Hepatocyte (in vitro differentiated cells): ENCODE measurements around the gene SSBP1. TPM values are rescaled to one million over a fixed set of nuclear protein-coding genes. Genes with fewer than 3 reads are reported as not detected.

Experiments used
- DNase-seq: peaks from one replicate; pipeline ENCODE4 v3.0.0-alpha.2; 2016; ENCODE audit warnings: low spot score
- H2AFZ ChIP-seq: fragments of 200-600 bp; sonication (generic); 2 replicates; pipeline ENCODE4 v1.6.0; 2016; ENCODE audit warnings: antibody characterized with exemption, mild to moderate bottlenecking
- H3K27ac ChIP-seq: fragments of 200-600 bp; sonication (generic); 2 replicates; pipeline ENCODE4 v1.5.1; 2016; ENCODE audit warnings: mild to moderate bottlenecking
- H3K27me3 ChIP-seq: fragments of 200-600 bp; sonication (generic); 2 replicates; pipeline ENCODE4 v1.6.1; 2016
- H3K36me3 ChIP-seq: fragments of 200-600 bp; sonication (generic); replicated peaks from 2 replicates; pipeline ENCODE4 v1.5.1; 2016; ENCODE audit warnings: low read depth; ENCODE audit not compliant: insufficient read depth
- H3K4me1 ChIP-seq: fragments of 200-600 bp; sonication (generic); 2 replicates; pipeline ENCODE4 v1.5.1; 2016; ENCODE audit warnings: mild to moderate bottlenecking, moderate library complexity; ENCODE audit not compliant: insufficient read depth
- H3K4me2 ChIP-seq: fragments of 200-600 bp; sonication (generic); 2 replicates; pipeline ENCODE4 v1.6.0; 2016
- H3K4me3 ChIP-seq: fragments of 200-600 bp; sonication (generic); 2 replicates; pipeline ENCODE4 v1.5.1; 2016; ENCODE audit warnings: mild to moderate bottlenecking
- H3K79me2 ChIP-seq: fragments of 200-600 bp; sonication (generic); 2 replicates; pipeline ENCODE4 v1.6.0; 2017; ENCODE audit warnings: mild to moderate bottlenecking
- H3K9me2 ChIP-seq: fragments of 200-600 bp; sonication (generic); replicated peaks from 2 replicates; pipeline ENCODE4 v1.6.0; 2017; ENCODE audit warnings: mild to moderate bottlenecking; ENCODE audit not compliant: insufficient read depth
- H3K9me3 ChIP-seq: fragments of 200-600 bp; sonication (generic); 2 replicates; pipeline ENCODE4 v1.5.1; 2016; ENCODE audit warnings: low read depth, mild to moderate bottlenecking
- H4K20me1 ChIP-seq: fragments of 200-600 bp; sonication (generic); 2 replicates; pipeline ENCODE4 v1.6.0; 2016; ENCODE audit warnings: mild to moderate bottlenecking; ENCODE audit not compliant: insufficient read depth, poor library complexity, severe bottlenecking
- CTCF ChIP-seq: fragments of 200-600 bp; sonication (generic); IDR thresholded peaks from 2 replicates; pipeline ENCODE4 v1.5.1; 2016; ENCODE audit warnings: antibody characterized with exemption, mild to moderate bottlenecking; ENCODE audit not compliant: poor library complexity
- EZH2 ChIP-seq: fragments of 200-600 bp; sonication (generic); IDR thresholded peaks from 2 replicates; pipeline ENCODE4 v1.6.1; 2016; ENCODE audit warnings: antibody characterized with exemption, mild to moderate bottlenecking, borderline replicate concordance
- EZH2phosphoT487 ChIP-seq: fragments of 200-600 bp; sonication (generic); IDR thresholded peaks from one replicate; pipeline ENCODE4 v1.6.1; 2018; ENCODE audit warnings: antibody characterized with exemption, mild to moderate bottlenecking, low read depth, moderate library complexity; ENCODE audit not compliant: unreplicated experiment, severe bottlenecking
- WGBS: methylation state at CpG from one replicate; pipeline ENCODE4 v1.1.6; 2016; ENCODE audit warnings: low lambda C conversion rate; ENCODE audit errors: missing lambda C conversion rate; 5-methylcytosine and 5-hydroxymethylcytosine counted together
- polyA plus RNA-seq: library from polyadenylated mRNA; unstranded; fragments of >200 nt; fragmentation: Nextera tagmentation; extraction: Ambion mirVana; gene quantifications from 2 replicates; pipeline ENCODE4 v1.2.1, GENCODE V29; 2016
- total RNA-seq: library from RNA; depleted of rRNA; stranded (reverse); fragments of >200 nt; gene quantifications from 2 replicates; pipeline ENCODE4 v1.2.3, GENCODE V29; 2014

Gene SSBP1
- total and polyA plus RNA-seq, 2 experiments from 2014 or later = 186 to 212 TPM

DNA sequence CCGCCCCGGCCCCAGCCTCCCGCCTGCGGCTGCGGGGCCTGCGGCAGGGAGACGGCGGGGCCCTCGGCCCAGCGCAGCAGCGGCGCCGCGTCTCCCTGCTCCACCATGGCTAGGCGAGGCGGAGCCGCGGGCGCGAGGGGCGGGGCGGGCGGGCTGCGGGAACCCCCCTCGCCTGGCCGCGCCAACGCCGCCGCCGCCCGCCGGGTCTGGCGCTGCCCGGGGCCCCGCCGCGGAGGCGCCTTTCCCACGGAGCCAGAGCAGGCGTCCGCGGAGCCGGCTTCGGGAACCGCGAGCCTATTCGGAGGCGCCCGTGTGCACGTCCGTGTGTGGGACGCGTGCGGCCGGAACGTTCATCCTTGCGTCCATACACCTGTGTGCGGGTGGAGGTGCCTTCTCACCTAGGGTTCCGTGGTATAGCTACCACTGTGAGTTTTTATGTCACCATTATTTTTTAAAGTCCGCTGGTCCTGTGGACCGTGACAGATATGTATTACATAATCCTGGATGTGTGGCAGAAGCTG is 36.1 kb upstream of the SSBP1 start, which contains the start of gene DENND11:
TSS of gene DENND11 (minus strand) at position 120 of the 521 bp plus-strand sequence. CDS start at position 107, 13 bp downstream.
- peak; percentile 83 for DNase-seq
- Histone ChIP-seq H3K9me2 (no peaks in the 10 kb centered on the region), H3K4me2 (peak within 1 kb of the TSS; percentile 97), H3K27ac (peak within 1 kb of the TSS; percentile 75), H4K20me1 (no peaks in the 10 kb centered on the region), H3K4me3 (peak within 1 kb of the TSS; percentile 87), H3K4me1 (peaks cover 32% of the 10 kb centered on the region), H3K27me3 (no peaks in the 10 kb centered on the region), H2AFZ (peak within 1 kb of the TSS; percentile 87), H3K9me3 (no peaks in the 10 kb centered on the region), H3K36me3 (no peaks in the 10 kb centered on the region), H3K79me2 (peaks cover 35% of the 10 kb centered on the region)
- no peak for TF ChIP-seq EZH2
- TF ChIP-seq CTCF = no peak
- TF ChIP-seq EZH2phosphoT487 = no peak
- WGBS = 3% methylated on average over 33 of the region's 62 CpGs

- Histone ChIP-seq H3K27me3 (no peaks in the 10 kb centered on the region), H3K36me3 (no peaks in the 10 kb centered on the region), H2AFZ (peak overlapping the region; percentile 87), H3K4me3 (no peak overlapping the region), H3K79me2 (peaks cover 28% of the 10 kb centered on the region), H3K27ac (peak overlapping the region; percentile 4), H4K20me1 (no peaks in the 10 kb centered on the region), H3K9me3 (no peaks in the 10 kb centered on the region), H3K4me1 (peaks cover 32% of the 10 kb centered on the region), H3K9me2 (no peaks in the 10 kb centered on the region), H3K4me2 (peak overlapping the region; percentile 97)
- TF ChIP-seq EZH2phosphoT487 (no peak), EZH2 (no peak), CTCF (no peak)
- DNase-seq = no peak
- 53% methylated on average over 4 of the region's 4 CpGs for WGBS
These were observed 35.3 kb upstream of the SSBP1 start for GRCh38 chr7:141702892-141703291.

DNA sequence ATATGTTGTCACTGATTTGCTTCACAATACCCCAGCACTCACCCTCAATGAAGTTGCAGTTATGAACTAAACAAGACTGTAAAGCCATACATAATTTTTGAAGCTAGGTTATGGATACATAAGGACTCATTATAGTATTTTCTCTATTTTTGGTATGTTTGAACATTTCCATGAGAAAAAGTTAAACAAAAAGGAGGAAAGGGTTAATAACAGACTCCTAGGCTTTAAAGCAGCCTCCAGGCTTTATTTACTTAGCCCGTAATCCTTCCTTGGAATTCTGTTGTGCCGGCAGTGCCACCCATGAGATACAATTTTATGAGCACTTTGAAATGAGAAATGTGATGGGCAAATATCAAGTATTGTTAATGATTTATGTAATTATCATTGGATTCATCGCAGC is 34.0 kb upstream of the SSBP1 start:
- H3K27me3 ChIP-seq = no peaks in the 10 kb centered on the region
- H3K4me2 ChIP-seq = peak overlapping the region; percentile 48
- no peak for TF ChIP-seq CTCF
- no peak for TF ChIP-seq EZH2phosphoT487
- TF ChIP-seq EZH2 = no peak
- DNase-seq = no peak
- H3K27ac ChIP-seq = peak overlapping the region; percentile 18
- no peaks in the 10 kb centered on the region for H4K20me1 ChIP-seq
- no peaks in the 10 kb centered on the region for H3K9me2 ChIP-seq
- WGBS = 26% methylated on average over 3 of the region's 3 CpGs
- peaks cover 32% of the 10 kb centered on the region for H3K4me1 ChIP-seq
- H3K4me3 ChIP-seq = no peak overlapping the region
- H3K79me2 ChIP-seq = peaks cover 15% of the 10 kb centered on the region
- H3K36me3 ChIP-seq = no peaks in the 10 kb centered on the region
- no peak overlapping the region for H2AFZ ChIP-seq
- no peaks in the 10 kb centered on the region for H3K9me3 ChIP-seq

- no peaks in the 10 kb centered on the region for H3K27me3 ChIP-seq
- H4K20me1 ChIP-seq = no peaks in the 10 kb centered on the region
- H3K36me3 ChIP-seq = no peaks in the 10 kb centered on the region
- H3K79me2 ChIP-seq = peaks cover 9% of the 10 kb centered on the region
- no peak for DNase-seq
- no peaks in the 10 kb centered on the region for H3K9me3 ChIP-seq
- H2AFZ ChIP-seq = no peak overlapping the region
- WGBS = 44% methylated on average over 5 of the region's 5 CpGs
- H3K4me1 ChIP-seq = peaks cover 32% of the 10 kb centered on the region
- no peak for TF ChIP-seq EZH2phosphoT487
- TF ChIP-seq CTCF = no peak
- no peak for TF ChIP-seq EZH2
- H3K9me2 ChIP-seq = no peaks in the 10 kb centered on the region
- peak overlapping the region; percentile 18 for H3K27ac ChIP-seq
- H3K4me3 ChIP-seq = no peak overlapping the region
- peak overlapping the region; percentile 48 for H3K4me2 ChIP-seq
These were observed 33.4 kb upstream of the SSBP1 start for GRCh38 chr7:141704741-141705140.
